HCT116 (cell line): ENCODE measurements around the gene CELA2A. TPM values are rescaled to one million over a fixed set of nuclear protein-coding genes. Genes with fewer than 3 reads are reported as not detected.
A peak's percentile ranks its signal among the peaks of the same experiment; 100 is the strongest.

Source experiments
- ATAC-seq: fragments of 200-7000 bp; cut with Tn5 transposase; 2 replicates; pipeline ENCODE4 v1.9.1; 2020; ENCODE audit warnings: mild to moderate bottlenecking, moderate library complexity
- BruUV-seq: library from RNA; stranded (reverse); fragments of 400-500 nt; replicated peaks from 2 replicates; lab custom pipeline; 2021; lab: Mats Ljungman, UMichigan
- CTCF ChIA-PET: fragments of 300-600 bp; sonication (Branson Sonifier 250); formaldehyde crosslinking; loops from one replicate; lab custom pipeline; 2021; ENCODE audit warnings: antibody characterized with exemption; lab: Charles Lee
- POLR2A ChIA-PET: fragments of 300-600, 350-600 bp; sonication (Branson Sonifier 250); formaldehyde crosslinking; loops from one replicate; lab custom pipeline; 2021; ENCODE audit warnings: antibody characterized with exemption; lab: Charles Lee
- RAD21 ChIA-PET, 2 experiments: fragments of 300-600 bp; sonication (Branson Sonifier 250); formaldehyde crosslinking; loops; one replicate each; lab custom pipeline; 2023; ENCODE audit warnings: low total read pairs in 2 of 2; ENCODE audit not compliant: uncharacterized antibody in 2 of 2, unreplicated experiment in 2 of 2, low non-redundant PET in 1 of 2; lab: Charles Lee
- DNase-seq: peaks from one replicate; pipeline ENCODE4 v3.0.0-alpha.2; 2010; ENCODE audit warnings: low read depth, low spot score
- H2AFZ ChIP-seq: fragments of 200-600 bp; shearing (Covaris generic), sonication (generic); 2 replicates; pipeline ENCODE4 v1.6.1; 2017; ENCODE audit warnings: low read depth, mixed run types, mixed read lengths, antibody characterized with exemption, low read length; ENCODE audit not compliant: poor library complexity, severe bottlenecking
- H3K27ac ChIP-seq: 2 replicates; pipeline ENCODE4 v1.5.1; 2012; ENCODE audit warnings: low read depth, low read length
- H3K27me3 ChIP-seq: fragments of 200-600 bp; sonication (generic); 2 replicates; pipeline ENCODE4 v1.6.1; 2016; ENCODE audit warnings: mixed run types, low read length, mixed read lengths; ENCODE audit not compliant: insufficient read depth
- H3K36me3 ChIP-seq, 2 experiments: fragments of 200-500 bp in 1 of 2; fragments of 200-600 bp in 1 of 2; sonication (Bioruptor generic) in 1 of 2; sonication (generic) in 1 of 2; 2 replicates each; pipeline versions ENCODE4 v1.5.1 to v1.6.1; 2014 to 2016; ENCODE audit warnings: low read length in 2 of 2, inconsistent platforms in 1 of 2, mixed read lengths in 1 of 2, mixed run types in 1 of 2; ENCODE audit not compliant: insufficient read depth in 2 of 2, control insufficient read depth in 1 of 2
- H3K4me1 ChIP-seq, 2 experiments: fragments of 200-600 bp in 1 of 2; sonication (generic) in 1 of 2; 2 replicates each; pipeline versions ENCODE4 v1.5.1 to v1.6.1; 2012 to 2017; ENCODE audit warnings: low read length in 2 of 2, inconsistent platforms in 1 of 2, mild to moderate bottlenecking in 1 of 2, mixed read lengths in 1 of 2, mixed run types in 1 of 2, moderate library complexity in 1 of 2; ENCODE audit not compliant: insufficient read depth in 2 of 2, control insufficient read depth in 1 of 2
- H3K4me2 ChIP-seq: fragments of 200-600 bp; sonication (generic); 2 replicates; pipeline ENCODE4 v1.6.1; 2017; ENCODE audit warnings: mixed run types, low read length, mixed read lengths
- H3K4me3 ChIP-seq, 2 experiments: fragments of 200-600 bp in 1 of 2; sonication (generic) in 1 of 2; replicated peaks in 1 of 2; 2 replicates each; pipeline ENCODE4 v1.5.1; 2011 to 2016; ENCODE audit warnings: low read length in 2 of 2, control low read depth in 1 of 2, low read depth in 1 of 2, mild to moderate bottlenecking in 1 of 2, mixed read lengths in 1 of 2, mixed run types in 1 of 2
- H3K79me2 ChIP-seq: fragments of 200-600 bp; sonication (generic); 2 replicates; pipeline ENCODE4 v1.6.1; 2017; ENCODE audit warnings: mild to moderate bottlenecking, mixed run types, low read length, moderate library complexity, mixed read lengths; ENCODE audit not compliant: insufficient read depth
- H3K9ac ChIP-seq: fragments of 200-600 bp; sonication (generic); 2 replicates; pipeline ENCODE4 v1.6.1; 2016; ENCODE audit warnings: low read length, mixed read lengths
- H3K9me2 ChIP-seq: fragments of 200-600 bp; sonication (generic), shearing (Covaris generic); 2 replicates; pipeline ENCODE4 v1.6.1; 2017; ENCODE audit warnings: mixed run types, mild to moderate bottlenecking, moderate library complexity; ENCODE audit not compliant: insufficient read depth
- H3K9me3 ChIP-seq, 2 experiments: fragments of 200-500 bp in 1 of 2; fragments of 200-600 bp in 1 of 2; sonication (Bioruptor generic) in 1 of 2; sonication (generic) in 1 of 2; 2 replicates each; pipeline ENCODE4 v1.6.1; 2014 to 2017; ENCODE audit warnings: low read length in 2 of 2, mixed read lengths in 2 of 2, inconsistent platforms in 1 of 2, low read depth in 1 of 2, mild to moderate bottlenecking in 1 of 2, mixed run types in 1 of 2, moderate library complexity in 1 of 2; ENCODE audit not compliant: control insufficient read depth in 1 of 2, insufficient read depth in 1 of 2
- H4K20me1 ChIP-seq: fragments of 200-600 bp; sonication (generic), shearing (Covaris generic); 2 replicates; pipeline ENCODE4 v1.6.1; 2017; ENCODE audit warnings: mixed run types, mild to moderate bottlenecking, moderate library complexity; ENCODE audit not compliant: insufficient read depth
- CBX3 ChIP-seq: IDR thresholded peaks from 2 replicates; pipeline ENCODE4 v1.6.1; 2012; ENCODE audit warnings: low read depth
- EZH2 ChIP-seq: fragments of 200-600 bp; sonication (generic); IDR thresholded peaks from 2 replicates; pipeline ENCODE4 v1.6.1; 2017; ENCODE audit warnings: antibody characterized with exemption, mixed run types
- FOSL1 ChIP-seq: IDR thresholded peaks from 2 replicates; pipeline ENCODE4 v1.6.1; 2012; ENCODE audit warnings: low read depth
- POLR2A ChIP-seq: IDR thresholded peaks from 2 replicates; pipeline ENCODE4 v1.7.0; 2011; ENCODE audit warnings: borderline replicate concordance; ENCODE audit not compliant: insufficient read depth, insufficient read length; ENCODE audit errors: extremely low read depth
- RAD21 ChIP-seq: IDR thresholded peaks from 2 replicates; pipeline ENCODE4 v1.6.1; 2012; ENCODE audit warnings: low read depth, mild to moderate bottlenecking
- SP1 ChIP-seq: IDR thresholded peaks from 2 replicates; pipeline ENCODE4 v1.6.1; 2012; ENCODE audit warnings: low read depth
- YY1 ChIP-seq: IDR thresholded peaks from 2 replicates; pipeline ENCODE4 v1.6.1; 2011; ENCODE audit warnings: low read length, low read depth, moderate library complexity, mild to moderate bottlenecking; ENCODE audit not compliant: insufficient replicate concordance; ENCODE audit errors: extremely low read depth
- intact Hi-C: fragments of 100-400 bp; cut with micrococcal nuclease; formaldehyde crosslinking; loops from 2 replicates; pipeline ENCODE4 v1.10.0; 2022
- total RNA-seq: library from RNA; stranded (reverse); gene quantifications from one replicate; pipeline ENCODE4 v1.2.1, GENCODE V29; 2021; ENCODE audit not compliant: unreplicated experiment
- TF ChIP-seq, protein P1 (sequence below): IDR thresholded peaks from 2 replicates; pipeline ENCODE4 v1.6.1; 2012
- TF ChIP-seq, protein P2 (sequence below): IDR thresholded peaks from 2 replicates; pipeline ENCODE4 v1.6.1; 2011; ENCODE audit warnings: mild to moderate bottlenecking, low read length, moderate library complexity; ENCODE audit not compliant: insufficient replicate concordance; ENCODE audit errors: extremely low read depth
- TF ChIP-seq, protein P3 (sequence below): IDR thresholded peaks from 2 replicates; pipeline ENCODE4 v1.6.1; 2012; ENCODE audit warnings: low read depth

Gene CELA2A
- total RNA-seq, 1 experiment from 2014 or later = 1.6 TPM

DNA sequence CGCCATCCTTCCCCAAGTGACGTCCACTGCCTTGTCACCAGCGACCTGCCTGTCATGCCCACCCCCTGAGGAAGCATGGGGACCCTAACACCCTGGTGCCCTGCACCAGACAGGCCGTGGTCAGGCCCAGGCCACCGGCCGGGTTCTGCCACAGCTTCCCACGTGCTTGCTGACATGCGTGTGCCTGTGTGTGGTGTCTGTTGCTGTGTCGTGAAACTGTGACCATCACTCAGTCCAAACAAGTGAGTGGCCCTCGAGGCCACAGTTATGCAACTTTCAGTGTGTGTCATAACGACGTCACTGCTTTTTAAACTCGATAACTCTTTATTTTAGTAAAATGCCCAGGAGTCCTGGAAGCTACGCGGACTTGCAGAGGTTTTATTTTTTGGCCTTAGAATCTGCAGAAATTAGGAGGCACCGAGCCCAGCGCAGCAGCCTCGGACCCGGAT lies 26.8 kb upstream of the CELA2A start:
- no peaks in the 10 kb centered on the region for H3K9me3 ChIP-seq
- CTCF ChIA-PET = interaction anchor here (4.4 kb wide), 1 partner anchor 106 kb away, joined by 48 read pairs; no protein-coding TSS in a partner anchor
- H3K27me3 ChIP-seq = no peaks in the 10 kb centered on the region
- DNase-seq (no peak), ATAC-seq (no peak)
- no peak overlapping the region for H3K4me3 ChIP-seq
- H3K9ac ChIP-seq = no peak overlapping the region
- POLR2A ChIA-PET = no interaction called here
- RAD21 ChIA-PET = interaction anchor here (3.0 to 4.1 kb wide), 2 partner anchors 106 kb away, joined by 15 to 22 read pairs; no protein-coding TSS in a partner anchor
- H3K4me2 ChIP-seq = no peak overlapping the region
- H3K79me2 ChIP-seq = peaks cover 3% of the 10 kb centered on the region; the same call in 1 of the 2 replicates
- H3K4me1 ChIP-seq = peaks cover 7 to 61% of the 10 kb centered on the region in 2 experiments; a peak in 3 of 4 replicates
- no peak overlapping the region for H3K27ac ChIP-seq
- peaks cover 3% of the 10 kb centered on the region; the same call in 1 of the 2 replicates for H4K20me1 ChIP-seq
- BruUV-seq = no TSS peak
- peaks cover 0 to 5% of the 10 kb centered on the region in 2 experiments; a peak in 1 of 4 replicates for H3K36me3 ChIP-seq
- TF ChIP-seq, protein P1, sequence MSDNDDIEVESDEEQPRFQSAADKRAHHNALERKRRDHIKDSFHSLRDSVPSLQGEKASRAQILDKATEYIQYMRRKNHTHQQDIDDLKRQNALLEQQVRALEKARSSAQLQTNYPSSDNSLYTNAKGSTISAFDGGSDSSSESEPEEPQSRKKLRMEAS = no peak
- peak; percentile 44; the same call in 1 of the 2 replicates for TF ChIP-seq FOSL1
- intact Hi-C loops = loop anchor here (2.0 kb wide), 1 partner anchor 301 kb away; no protein-coding TSS in a partner anchor
- H2AFZ ChIP-seq = no peak overlapping the region
- H3K9me2 ChIP-seq = no peaks in the 10 kb centered on the region

- Histone ChIP-seq H3K27ac (no peak overlapping the region), H2AFZ (no peak overlapping the region), H3K4me2 (no peak overlapping the region), H3K4me3 (no peak overlapping the region), H3K9ac (no peak overlapping the region), H3K27me3 (no peaks in the 10 kb centered on the region), H3K79me2 (no peaks in the 10 kb centered on the region; the same call in 1 of the 2 replicates), H3K9me2 (no peaks in the 10 kb centered on the region), H3K4me1 (peaks cover 7 to 48% of the 10 kb centered on the region in 2 experiments; a peak in 3 of 4 replicates), H4K20me1 (no peaks in the 10 kb centered on the region), H3K9me3 (no peaks in the 10 kb centered on the region), H3K36me3 (peaks cover 0 to 5% of the 10 kb centered on the region in 2 experiments; a peak in 1 of 4 replicates)
- no TSS peak for BruUV-seq
- intact Hi-C loops = loop anchor here (1.0 to 2.0 kb wide), 2 partner anchors 108 to 302 kb away; no protein-coding TSS in a partner anchor
- no peak for DNase-seq
- ChIA-PET POLR2A (no interaction called here), RAD21 (interaction anchor here (3.0 to 4.1 kb wide), 2 partner anchors 107 to 108 kb away, joined by 15 to 22 read pairs; no protein-coding TSS in a partner anchor), CTCF (interaction anchor here (0.6 to 4.4 kb wide), 7 partner anchors 12 to 302 kb away, joined by 3 to 48 read pairs (median 4); partner anchors contain the start of gene EFHD2)
- ATAC-seq = peak; percentile 66
- TF ChIP-seq SP1 (no peak), CBX3 (no peak), POLR2A (no peak), EZH2 (no peak), RAD21 (peak; percentile 95), YY1 (no peak)
- TF ChIP-seq, protein P2, sequence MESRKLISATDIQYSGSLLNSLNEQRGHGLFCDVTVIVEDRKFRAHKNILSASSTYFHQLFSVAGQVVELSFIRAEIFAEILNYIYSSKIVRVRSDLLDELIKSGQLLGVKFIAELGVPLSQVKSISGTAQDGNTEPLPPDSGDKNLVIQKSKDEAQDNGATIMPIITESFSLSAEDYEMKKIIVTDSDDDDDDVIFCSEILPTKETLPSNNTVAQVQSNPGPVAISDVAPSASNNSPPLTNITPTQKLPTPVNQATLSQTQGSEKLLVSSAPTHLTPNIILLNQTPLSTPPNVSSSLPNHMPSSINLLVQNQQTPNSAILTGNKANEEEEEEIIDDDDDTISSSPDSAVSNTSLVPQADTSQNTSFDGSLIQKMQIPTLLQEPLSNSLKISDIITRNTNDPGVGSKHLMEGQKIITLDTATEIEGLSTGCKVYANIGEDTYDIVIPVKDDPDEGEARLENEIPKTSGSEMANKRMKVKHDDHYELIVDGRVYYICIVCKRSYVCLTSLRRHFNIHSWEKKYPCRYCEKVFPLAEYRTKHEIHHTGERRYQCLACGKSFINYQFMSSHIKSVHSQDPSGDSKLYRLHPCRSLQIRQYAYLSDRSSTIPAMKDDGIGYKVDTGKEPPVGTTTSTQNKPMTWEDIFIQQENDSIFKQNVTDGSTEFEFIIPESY = no peak
- TF ChIP-seq, protein P3, sequence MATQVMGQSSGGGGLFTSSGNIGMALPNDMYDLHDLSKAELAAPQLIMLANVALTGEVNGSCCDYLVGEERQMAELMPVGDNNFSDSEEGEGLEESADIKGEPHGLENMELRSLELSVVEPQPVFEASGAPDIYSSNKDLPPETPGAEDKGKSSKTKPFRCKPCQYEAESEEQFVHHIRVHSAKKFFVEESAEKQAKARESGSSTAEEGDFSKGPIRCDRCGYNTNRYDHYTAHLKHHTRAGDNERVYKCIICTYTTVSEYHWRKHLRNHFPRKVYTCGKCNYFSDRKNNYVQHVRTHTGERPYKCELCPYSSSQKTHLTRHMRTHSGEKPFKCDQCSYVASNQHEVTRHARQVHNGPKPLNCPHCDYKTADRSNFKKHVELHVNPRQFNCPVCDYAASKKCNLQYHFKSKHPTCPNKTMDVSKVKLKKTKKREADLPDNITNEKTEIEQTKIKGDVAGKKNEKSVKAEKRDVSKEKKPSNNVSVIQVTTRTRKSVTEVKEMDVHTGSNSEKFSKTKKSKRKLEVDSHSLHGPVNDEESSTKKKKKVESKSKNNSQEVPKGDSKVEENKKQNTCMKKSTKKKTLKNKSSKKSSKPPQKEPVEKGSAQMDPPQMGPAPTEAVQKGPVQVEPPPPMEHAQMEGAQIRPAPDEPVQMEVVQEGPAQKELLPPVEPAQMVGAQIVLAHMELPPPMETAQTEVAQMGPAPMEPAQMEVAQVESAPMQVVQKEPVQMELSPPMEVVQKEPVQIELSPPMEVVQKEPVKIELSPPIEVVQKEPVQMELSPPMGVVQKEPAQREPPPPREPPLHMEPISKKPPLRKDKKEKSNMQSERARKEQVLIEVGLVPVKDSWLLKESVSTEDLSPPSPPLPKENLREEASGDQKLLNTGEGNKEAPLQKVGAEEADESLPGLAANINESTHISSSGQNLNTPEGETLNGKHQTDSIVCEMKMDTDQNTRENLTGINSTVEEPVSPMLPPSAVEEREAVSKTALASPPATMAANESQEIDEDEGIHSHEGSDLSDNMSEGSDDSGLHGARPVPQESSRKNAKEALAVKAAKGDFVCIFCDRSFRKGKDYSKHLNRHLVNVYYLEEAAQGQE = no peak
Measured at GRCh38 chr1:15430787-15431570, 25.6 kb upstream of the CELA2A start.
